ENCODE measurements around the gene ZNF274.

DNA sequence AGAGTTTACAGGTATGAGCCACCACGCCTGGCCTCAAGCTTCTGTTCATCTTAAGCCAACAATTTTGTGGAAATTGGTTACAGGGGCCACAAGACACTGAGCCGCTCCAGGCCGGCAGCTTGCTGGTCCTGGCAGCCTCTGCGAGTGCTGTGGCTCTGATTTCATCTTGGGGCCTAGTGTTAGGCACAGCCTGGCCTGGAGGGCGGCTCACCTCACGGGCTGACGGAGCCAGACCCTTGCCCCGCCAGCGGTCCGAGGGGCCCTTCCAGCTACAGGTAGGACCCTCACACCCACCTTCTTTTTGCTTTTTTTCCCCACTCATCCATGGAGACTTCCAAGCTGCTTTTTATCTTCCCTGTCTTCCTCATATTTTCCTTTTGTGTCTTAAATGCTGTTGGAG is 54.5 kb downstream of the ZNF274 start:
- TF ChIP-seq ZBTB21 (CRISPR knock-in tag; IDR thresholded peaks at IDR 0.05; ENCODE audit: borderline replicate concordance) (no peak), SMAD4 (CRISPR knock-in tag; IDR thresholded peaks at IDR 0.05) (no peak), TEAD4 (CRISPR knock-in tag; IDR thresholded peaks at IDR 0.05) (no peak), ESRRA (CRISPR knock-in tag; IDR thresholded peaks at IDR 0.05; ENCODE audit: borderline replicate concordance) (no peak), ATF1 (CRISPR knock-in tag; IDR thresholded peaks at IDR 0.05) (no peak), FOXP1 (CRISPR knock-in tag; IDR thresholded peaks at IDR 0.05; ENCODE audit: borderline replicate concordance) (no peak), ATF6 (CRISPR knock-in tag; IDR thresholded peaks at IDR 0.05) (no peak), TCF7 (CRISPR knock-in tag; IDR thresholded peaks at IDR 0.05; ENCODE audit: low read depth) (no peak)
- TF ChIP-seq, protein P1, sequence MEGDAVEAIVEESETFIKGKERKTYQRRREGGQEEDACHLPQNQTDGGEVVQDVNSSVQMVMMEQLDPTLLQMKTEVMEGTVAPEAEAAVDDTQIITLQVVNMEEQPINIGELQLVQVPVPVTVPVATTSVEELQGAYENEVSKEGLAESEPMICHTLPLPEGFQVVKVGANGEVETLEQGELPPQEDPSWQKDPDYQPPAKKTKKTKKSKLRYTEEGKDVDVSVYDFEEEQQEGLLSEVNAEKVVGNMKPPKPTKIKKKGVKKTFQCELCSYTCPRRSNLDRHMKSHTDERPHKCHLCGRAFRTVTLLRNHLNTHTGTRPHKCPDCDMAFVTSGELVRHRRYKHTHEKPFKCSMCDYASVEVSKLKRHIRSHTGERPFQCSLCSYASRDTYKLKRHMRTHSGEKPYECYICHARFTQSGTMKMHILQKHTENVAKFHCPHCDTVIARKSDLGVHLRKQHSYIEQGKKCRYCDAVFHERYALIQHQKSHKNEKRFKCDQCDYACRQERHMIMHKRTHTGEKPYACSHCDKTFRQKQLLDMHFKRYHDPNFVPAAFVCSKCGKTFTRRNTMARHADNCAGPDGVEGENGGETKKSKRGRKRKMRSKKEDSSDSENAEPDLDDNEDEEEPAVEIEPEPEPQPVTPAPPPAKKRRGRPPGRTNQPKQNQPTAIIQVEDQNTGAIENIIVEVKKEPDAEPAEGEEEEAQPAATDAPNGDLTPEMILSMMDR (IDR thresholded peaks at IDR 0.05): no peak
- TF ChIP-seq, protein P2, sequence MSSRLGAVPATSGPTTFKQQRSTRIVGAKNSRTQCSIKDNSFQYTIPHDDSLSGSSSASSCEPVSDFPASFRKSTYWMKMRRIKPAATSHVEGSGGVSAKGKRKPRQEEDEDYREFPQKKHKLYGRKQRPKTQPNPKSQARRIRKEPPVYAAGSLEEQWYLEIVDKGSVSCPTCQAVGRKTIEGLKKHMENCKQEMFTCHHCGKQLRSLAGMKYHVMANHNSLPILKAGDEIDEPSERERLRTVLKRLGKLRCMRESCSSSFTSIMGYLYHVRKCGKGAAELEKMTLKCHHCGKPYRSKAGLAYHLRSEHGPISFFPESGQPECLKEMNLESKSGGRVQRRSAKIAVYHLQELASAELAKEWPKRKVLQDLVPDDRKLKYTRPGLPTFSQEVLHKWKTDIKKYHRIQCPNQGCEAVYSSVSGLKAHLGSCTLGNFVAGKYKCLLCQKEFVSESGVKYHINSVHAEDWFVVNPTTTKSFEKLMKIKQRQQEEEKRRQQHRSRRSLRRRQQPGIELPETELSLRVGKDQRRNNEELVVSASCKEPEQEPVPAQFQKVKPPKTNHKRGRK (CRISPR knock-in tag; IDR thresholded peaks at IDR 0.05; ENCODE audit: borderline replicate concordance): no peak
- TF ChIP-seq, protein P3, sequence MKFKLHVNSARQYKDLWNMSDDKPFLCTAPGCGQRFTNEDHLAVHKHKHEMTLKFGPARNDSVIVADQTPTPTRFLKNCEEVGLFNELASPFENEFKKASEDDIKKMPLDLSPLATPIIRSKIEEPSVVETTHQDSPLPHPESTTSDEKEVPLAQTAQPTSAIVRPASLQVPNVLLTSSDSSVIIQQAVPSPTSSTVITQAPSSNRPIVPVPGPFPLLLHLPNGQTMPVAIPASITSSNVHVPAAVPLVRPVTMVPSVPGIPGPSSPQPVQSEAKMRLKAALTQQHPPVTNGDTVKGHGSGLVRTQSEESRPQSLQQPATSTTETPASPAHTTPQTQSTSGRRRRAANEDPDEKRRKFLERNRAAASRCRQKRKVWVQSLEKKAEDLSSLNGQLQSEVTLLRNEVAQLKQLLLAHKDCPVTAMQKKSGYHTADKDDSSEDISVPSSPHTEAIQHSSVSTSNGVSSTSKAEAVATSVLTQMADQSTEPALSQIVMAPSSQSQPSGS (CRISPR knock-in tag; IDR thresholded peaks at IDR 0.05; ENCODE audit: borderline replicate concordance, low read depth): no peak
